GM19240 (cell line): ENCODE results near the gene ABI3.
"Not testable (repeated sequence)": the region's sequence is repeated elsewhere in the genome, so short reads cannot be mapped to it uniquely, and the experiment has no call there.

Experiments
- DNase-seq: peaks from one replicate; pipeline ENCODE4 v3.0.0; 2011; ENCODE audit warnings: low spot score; ENCODE audit not compliant: insufficient read length

The ABI3 gene

DNA sequence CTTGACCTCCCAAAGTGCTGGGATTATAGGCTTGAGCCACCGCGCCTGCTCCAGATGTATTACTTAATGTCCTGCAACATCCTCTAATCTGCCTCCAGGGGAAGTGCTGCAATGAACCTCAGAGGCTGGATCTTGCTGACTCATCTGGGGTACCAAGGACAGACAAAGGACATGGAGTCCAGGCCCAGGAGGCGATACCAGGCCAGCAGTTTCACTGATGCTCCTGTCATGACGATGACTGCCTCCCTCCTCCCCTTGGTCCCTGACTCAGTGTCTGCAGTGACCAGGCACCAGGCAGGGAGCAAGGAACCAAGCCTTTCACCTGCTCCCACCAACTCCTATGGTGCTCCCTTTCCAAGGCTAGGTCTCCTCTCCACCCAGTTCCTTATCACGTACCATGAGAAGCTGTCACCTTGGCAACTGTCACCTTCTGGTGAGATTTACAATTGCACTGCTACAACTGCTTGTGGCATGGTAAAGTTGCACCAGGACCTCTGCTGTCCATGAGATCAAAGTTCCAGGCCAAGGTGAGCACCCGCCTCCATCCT, 41.7 kb downstream of the ABI3 start:
- no peak for DNase-seq

DNA sequence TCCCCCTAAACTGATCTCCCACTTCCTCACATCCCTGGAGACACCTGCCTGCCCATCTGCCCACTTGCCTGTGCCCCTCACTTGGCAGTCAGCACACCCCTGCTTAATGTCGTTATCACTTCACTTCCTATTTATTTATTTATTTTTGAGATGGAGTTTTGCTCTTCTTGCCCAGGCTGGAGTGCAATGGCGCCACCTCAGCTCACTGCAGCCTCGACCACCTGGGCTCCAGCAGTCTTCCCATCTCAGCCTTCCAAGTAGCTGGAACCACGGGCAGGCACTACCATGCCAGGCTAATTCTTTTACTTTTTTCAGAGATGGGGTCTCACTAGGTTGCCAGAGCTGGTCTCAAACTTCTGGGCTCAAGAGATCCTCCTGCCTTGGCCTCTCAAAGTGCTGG, 43.6 kb downstream of the ABI3 start:
- DNase-seq: no peak

DNA sequence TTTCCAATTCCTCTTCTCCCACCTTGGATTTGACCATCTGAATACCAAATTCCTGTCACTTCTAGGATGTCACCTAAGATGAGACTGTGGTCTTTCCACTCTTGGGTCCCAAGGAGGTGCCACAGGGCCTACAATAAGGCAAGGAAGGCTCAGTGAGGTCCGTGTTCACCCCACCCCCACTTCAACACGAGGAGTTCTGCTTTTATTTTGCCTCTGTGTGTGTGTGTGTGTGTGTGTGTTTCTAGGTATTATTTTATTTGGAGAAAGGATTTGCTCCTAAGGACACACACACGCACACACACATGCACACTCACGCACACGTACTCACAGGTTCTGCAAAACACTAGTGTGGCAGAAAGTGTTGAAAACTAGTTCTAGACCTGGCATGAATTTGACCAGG, 44.6 kb downstream of the ABI3 start:
- no peak for DNase-seq

DNA sequence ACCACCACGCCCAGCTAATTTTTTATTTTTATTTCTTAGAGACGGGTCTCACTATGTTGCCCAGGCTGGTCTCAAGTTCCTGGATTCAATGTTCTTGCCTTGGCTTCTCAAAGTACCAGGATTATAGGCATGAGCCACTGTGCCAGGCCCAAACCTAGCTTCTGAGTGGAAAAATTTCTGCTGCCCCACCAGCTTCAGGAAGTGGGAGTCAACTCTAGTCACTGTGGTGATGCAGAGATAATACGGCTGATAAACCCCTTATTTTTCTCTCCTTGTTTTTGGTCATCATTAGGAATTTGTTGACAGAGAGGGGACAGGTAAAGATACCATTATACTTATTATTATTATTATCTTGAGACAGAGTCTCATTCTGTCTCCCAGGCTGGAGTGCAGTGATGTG, 47.9 kb downstream of the ABI3 start:
- no peak for DNase-seq

DNA sequence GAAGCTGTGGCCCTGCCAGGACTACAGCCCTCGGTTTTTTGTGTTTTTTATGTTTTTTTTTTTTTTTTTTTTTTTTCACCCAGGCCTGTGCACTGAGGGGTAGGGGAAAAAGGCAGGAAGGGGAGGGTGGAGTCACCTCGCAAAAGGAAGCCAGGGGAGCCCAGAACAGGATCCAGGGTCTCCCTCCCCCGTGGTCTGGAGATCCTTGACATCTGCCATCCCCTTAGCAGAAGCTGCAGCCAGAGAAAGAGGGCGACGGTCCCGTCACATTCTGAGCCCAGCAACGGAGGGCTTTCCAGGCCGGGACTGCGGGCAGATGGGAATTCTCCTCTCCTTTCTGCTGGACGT, 49.1 kb downstream of the ABI3 start:
- no peak for DNase-seq

DNA sequence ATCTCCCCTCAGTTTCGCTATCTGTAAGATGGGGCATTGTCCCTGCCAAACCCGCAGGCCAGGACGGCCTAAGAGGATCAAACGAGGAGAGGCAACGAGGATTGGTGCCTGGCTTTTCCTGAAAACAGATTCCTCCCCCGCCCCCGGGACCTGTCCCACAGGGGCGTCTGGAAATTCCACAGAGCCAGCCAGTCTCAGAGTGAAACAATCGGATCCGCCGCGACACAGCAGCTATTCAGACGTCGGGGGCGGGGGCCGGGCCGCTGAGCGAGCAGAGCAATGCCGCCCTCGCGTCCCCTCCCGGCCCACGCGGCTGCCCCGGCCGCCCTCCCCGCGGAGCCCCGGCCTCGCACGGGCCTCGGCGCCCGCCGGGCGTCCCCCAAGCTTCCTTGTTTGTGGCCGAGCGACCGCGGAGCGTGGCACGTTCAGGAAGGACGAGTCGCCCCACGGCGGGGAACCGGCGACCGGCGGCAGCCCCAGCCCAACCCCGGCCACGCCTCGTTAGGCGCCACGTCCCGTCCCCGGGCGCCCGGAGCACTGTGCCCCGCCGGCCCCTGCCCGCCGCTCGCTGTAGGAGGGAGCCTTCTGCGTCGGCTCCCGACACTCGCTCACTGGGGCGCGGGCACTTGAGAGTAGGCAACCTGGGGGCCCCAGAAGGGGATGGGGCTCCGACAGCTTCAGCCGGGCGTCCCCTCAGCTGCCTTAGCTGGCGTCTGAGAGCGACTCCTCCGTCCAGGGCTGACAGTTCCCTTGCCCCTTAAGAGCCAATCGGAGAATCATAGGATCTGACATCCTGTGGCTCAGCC, 49.7 kb downstream of the ABI3 start:
- peak; percentile 38 for DNase-seq

DNA sequence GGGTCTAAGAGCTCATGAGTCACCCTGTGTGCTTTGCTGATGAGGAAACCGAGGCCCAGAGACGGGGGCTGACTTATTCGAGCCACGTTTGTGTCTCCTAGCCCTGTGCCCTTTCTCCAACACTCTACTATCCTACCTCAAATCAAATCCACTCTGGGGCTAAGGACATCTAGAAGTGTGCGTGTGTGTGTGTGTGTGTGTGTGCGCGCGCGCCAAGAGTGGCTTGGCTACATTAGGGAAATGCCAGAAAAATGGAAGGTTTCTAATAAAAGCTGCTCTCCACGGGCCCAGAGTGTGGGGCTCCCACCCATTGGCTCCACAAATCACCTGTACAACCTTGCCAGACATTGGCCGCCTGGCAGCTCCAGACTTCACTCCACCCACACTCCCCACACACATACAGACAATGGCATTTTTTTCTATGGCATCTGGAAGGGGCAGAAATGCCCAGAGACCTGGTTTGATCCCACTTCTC, 50.3 kb downstream of the ABI3 start:
- no peak for DNase-seq

DNA sequence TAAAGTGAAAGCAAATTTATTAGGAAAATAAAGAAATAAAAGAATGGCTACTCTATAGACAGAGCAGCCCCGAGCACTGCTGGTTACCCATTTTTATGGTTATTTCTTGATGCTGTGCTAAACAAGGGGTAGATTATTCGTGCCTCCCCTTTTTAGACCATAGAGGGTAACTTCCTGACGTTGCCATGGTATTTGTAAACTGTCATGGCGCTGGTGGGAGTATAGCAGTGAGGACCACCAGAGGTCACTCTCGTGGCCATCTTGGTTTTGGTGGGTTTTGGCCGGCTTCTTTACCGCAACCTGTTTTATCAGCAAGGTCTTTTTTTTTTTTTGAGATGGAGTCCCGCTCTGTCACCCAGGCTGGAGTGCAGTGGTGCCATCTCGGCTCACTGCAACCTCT, 51.0 kb downstream of the ABI3 start:
- DNase-seq: not testable (repeated sequence)

DNA sequence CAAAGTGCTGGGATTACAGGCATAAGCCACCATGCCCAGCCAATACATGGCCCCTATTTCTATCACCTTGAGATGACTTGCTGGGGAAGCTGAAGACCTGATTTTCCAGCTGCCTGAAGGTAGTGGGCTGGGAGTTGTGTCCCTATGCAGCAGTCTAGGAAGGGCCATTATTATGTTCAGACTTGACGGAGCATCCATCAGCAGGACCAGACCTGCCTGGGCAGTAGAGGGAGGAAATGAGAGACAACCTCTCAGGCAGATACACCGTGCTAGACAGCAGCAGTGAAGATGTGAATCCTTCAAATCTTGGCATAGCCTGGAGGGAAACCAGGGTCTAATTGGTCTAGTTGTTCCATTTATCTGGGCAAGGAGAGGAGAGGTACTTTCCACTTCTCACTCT, 55.7 kb downstream of the ABI3 start:
- no peak for DNase-seq

DNA sequence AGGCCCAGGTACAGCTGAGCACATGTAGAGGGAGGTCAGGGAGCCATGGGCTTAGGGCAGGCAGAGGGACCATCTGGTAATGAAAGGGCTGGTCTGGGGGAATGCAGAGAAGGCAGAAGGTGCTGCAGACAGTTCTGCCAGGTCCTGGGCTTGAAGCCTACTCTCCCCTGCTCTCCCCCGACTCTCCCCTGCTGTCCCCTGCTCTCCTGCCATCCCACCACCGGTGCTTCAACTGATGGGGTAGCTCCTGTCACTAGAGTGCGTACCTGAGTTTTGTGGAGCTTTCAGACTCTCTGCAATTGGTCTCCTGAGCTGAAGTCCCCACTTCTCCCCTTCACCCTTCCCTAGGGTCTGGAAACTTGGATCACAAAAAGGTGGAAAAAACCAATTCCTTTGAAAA, 57.4 kb downstream of the ABI3 start:
- no peak for DNase-seq

DNA sequence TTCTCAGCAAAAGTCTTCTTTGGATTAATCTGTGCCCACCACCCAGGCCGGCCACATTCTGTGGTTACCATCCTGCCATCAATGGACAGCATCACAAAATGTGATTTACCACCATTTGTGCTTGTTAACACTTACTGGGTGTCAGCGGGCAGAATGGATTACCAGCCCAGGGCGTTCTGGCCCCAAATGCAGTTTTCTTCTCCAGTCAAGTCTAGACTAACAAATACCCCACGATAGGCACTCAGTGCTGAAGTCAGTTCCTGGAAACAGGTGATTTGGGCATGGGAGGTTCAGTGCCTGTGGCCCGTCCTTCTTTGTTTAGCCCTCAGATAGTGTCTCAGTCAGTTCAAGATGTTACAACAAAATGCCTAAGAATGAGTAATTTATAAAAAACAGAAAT, 58.8 kb downstream of the ABI3 start:
- DNase-seq: no peak
